GM23338 (cell line): ENCODE results near the gene FAM131B. TPM values are rescaled to one million over a fixed set of nuclear protein-coding genes. Genes with fewer than 3 reads are reported as not detected.

Experiments used
- ATAC-seq: fragments of 200-7000 bp; cut with Tn5 transposase; 3 replicates; pipeline ENCODE4 v1.9.1; 2020
- DNase-seq: peaks from one replicate; pipeline ENCODE4 v3.0.0-alpha.2; 2015; ENCODE audit warnings: low spot score
- H2AFZ ChIP-seq: fragments of 200-600 bp; sonication (generic); 2 replicates; pipeline ENCODE4 v1.8.0; 2016; ENCODE audit warnings: antibody characterized with exemption, mild to moderate bottlenecking, moderate library complexity
- H3F3A ChIP-seq: fragments of 200-600 bp; sonication (generic); replicated peaks from 2 replicates; pipeline ENCODE4 v1.8.0; 2017; ENCODE audit warnings: antibody characterized with exemption, mixed run types, low read depth
- H3K27ac ChIP-seq: fragments of 200-600 bp; sonication (generic); 2 replicates; pipeline ENCODE4 v1.6.1; 2016; ENCODE audit warnings: low read depth
- H3K27me3 ChIP-seq: fragments of 200-600 bp; sonication (generic); 2 replicates; pipeline ENCODE4 v1.8.0; 2016; ENCODE audit warnings: mild to moderate bottlenecking, mixed run types, moderate library complexity; ENCODE audit not compliant: insufficient read depth
- H3K36me3 ChIP-seq: fragments of 200-600 bp; sonication (generic); 2 replicates; pipeline ENCODE4 v1.8.0; 2016; ENCODE audit warnings: mild to moderate bottlenecking; ENCODE audit not compliant: insufficient read depth
- H3K4me1 ChIP-seq: fragments of 200-600 bp; sonication (generic); 2 replicates; pipeline ENCODE4 v1.8.0; 2016; ENCODE audit warnings: mild to moderate bottlenecking, moderate library complexity; ENCODE audit not compliant: insufficient read depth
- H3K4me2 ChIP-seq: fragments of 200-600 bp; sonication (generic); 2 replicates; pipeline ENCODE4 v1.7.1; 2017; ENCODE audit warnings: mixed run types
- H3K4me3 ChIP-seq: fragments of 200-600 bp; sonication (generic); 2 replicates; pipeline ENCODE4 v1.6.1; 2016; ENCODE audit warnings: mixed run types
- H3K79me2 ChIP-seq: fragments of 200-600 bp; sonication (generic); replicated peaks from 2 replicates; pipeline ENCODE4 v1.8.0; 2017; ENCODE audit warnings: mild to moderate bottlenecking; ENCODE audit not compliant: insufficient read depth
- H3K9me2 ChIP-seq: fragments of 200-600 bp; sonication (generic); 2 replicates; pipeline ENCODE4 v1.8.0; 2017; ENCODE audit not compliant: insufficient read depth
- H4K20me1 ChIP-seq: fragments of 200-600 bp; sonication (generic); replicated peaks from 2 replicates; pipeline ENCODE4 v1.8.0; 2017; ENCODE audit warnings: mild to moderate bottlenecking; ENCODE audit not compliant: insufficient read depth
- H3K27ac Mint-ChIP-seq: 2 replicates; pipeline ENCODE4 v1.8.0; 2020; ENCODE audit warnings: inconsistent platforms, mild to moderate bottlenecking, moderate library complexity, mixed read lengths
- H3K27me3 Mint-ChIP-seq: 3 replicates; pipeline ENCODE4 v1.8.0; 2022; ENCODE audit warnings: low read depth, mild to moderate bottlenecking, moderate library complexity, mixed read lengths, inconsistent platforms; ENCODE audit not compliant: insufficient read depth, poor library complexity
- H3K36me3 Mint-ChIP-seq: 3 replicates; pipeline ENCODE4 v1.8.0; 2021; ENCODE audit warnings: low read depth, mild to moderate bottlenecking, inconsistent platforms, moderate library complexity, mixed read lengths
- H3K4me1 Mint-ChIP-seq: 3 replicates; pipeline ENCODE4 v1.8.0; 2020; ENCODE audit warnings: mild to moderate bottlenecking, inconsistent platforms, mixed read lengths
- H3K4me3 Mint-ChIP-seq: 3 replicates; pipeline ENCODE4 v1.8.0; 2021; ENCODE audit warnings: moderate library complexity, mild to moderate bottlenecking, inconsistent platforms, mixed read lengths
- H3K9me3 Mint-ChIP-seq: 3 replicates; pipeline ENCODE4 v1.8.0; 2020; ENCODE audit warnings: moderate library complexity, mild to moderate bottlenecking, inconsistent platforms, mixed read lengths
- ETS1 ChIP-seq: IDR thresholded peaks from 2 replicates; pipeline ENCODE4 v1.6.1; 2016; ENCODE audit warnings: antibody characterized with exemption
- EZH2phosphoT487 ChIP-seq: fragments of 200-600 bp; sonication (generic); IDR thresholded peaks from one replicate; pipeline ENCODE4 v1.8.1; 2018; ENCODE audit warnings: antibody characterized with exemption; ENCODE audit not compliant: unreplicated experiment
- NANOG ChIP-seq: IDR thresholded peaks from 2 replicates; pipeline ENCODE4 v1.6.1; 2016; ENCODE audit warnings: antibody characterized with exemption, borderline replicate concordance
- POLR2AphosphoS5 ChIP-seq: IDR thresholded peaks from 2 replicates; pipeline ENCODE4 v1.6.1; 2016; ENCODE audit warnings: antibody characterized with exemption, low read depth
- REST ChIP-seq: IDR thresholded peaks from one replicate; pipeline ENCODE4 v1.6.1; 2018; ENCODE audit warnings: antibody characterized with exemption; ENCODE audit not compliant: unreplicated experiment
- ZNF462 ChIP-seq: fragments of 250-450 bp; sonication (Bioruptor Pico); IDR thresholded peaks from 2 replicates; pipeline ENCODE4 v1.5.0; 2020; ENCODE audit warnings: mild to moderate bottlenecking, moderate library complexity
- polyA plus RNA-seq: library from polyadenylated mRNA; unstranded; fragments of >200 nt; fragmentation: Nextera tagmentation; extraction: Ambion mirVana; gene quantifications from 2 replicates; pipeline ENCODE4 v1.2.1, GENCODE V29; 2016
- total RNA-seq: library from RNA; depleted of rRNA; stranded (reverse); fragments of >200 nt; shearing (Covaris generic); gene quantifications from 2 replicates; pipeline ENCODE4 v1.2.3, GENCODE V29; 2014

The FAM131B gene
- total and polyA plus RNA-seq, 2 experiments from 2014 or later = 4.7 to 30.2 TPM

GRCh38 chr7:143385891-143386781 is 23.6 kb upstream of the FAM131B start:
- H3K4me3 Mint-ChIP-seq = no peak overlapping the region

More at GRCh38 chr7:143385891-143386781, 23.6 kb upstream of the FAM131B start:
- Mint-ChIP-seq H3K9me3 (no peaks in the 10 kb centered on the region; the same call in 2 of the 3 replicates), H3K27ac (no peak overlapping the region), H3K36me3 (peaks cover 29% of the 10 kb centered on the region), H3K27me3 (peaks cover 24% of the 10 kb centered on the region), H3K4me1 (peaks cover 15% of the 10 kb centered on the region; the same call in 2 of the 3 replicates)
- no peak overlapping the region for H3K4me3 ChIP-seq
- H3F3A ChIP-seq = peaks cover 45% of the 10 kb centered on the region
- TF ChIP-seq ETS1 (no peak), EZH2phosphoT487 (no peak), ZNF462 (CRISPR knock-in tag) (no peak), REST (no peak), POLR2AphosphoS5 (no peak), NANOG (no peak)
- peaks cover 13% of the 10 kb centered on the region for H3K36me3 ChIP-seq
- no peak overlapping the region for H2AFZ ChIP-seq
- DNase-seq (no peak), ATAC-seq (no peak)
- H3K79me2 ChIP-seq = peaks cover 52% of the 10 kb centered on the region
- no peaks in the 10 kb centered on the region for H3K9me2 ChIP-seq
- H4K20me1 ChIP-seq = peaks cover 38% of the 10 kb centered on the region
- peaks cover 14% of the 10 kb centered on the region; the same call in 1 of the 2 replicates for H3K4me1 ChIP-seq
- no peaks in the 10 kb centered on the region for H3K27me3 ChIP-seq
- H3K4me2 ChIP-seq = no peak overlapping the region
- peak overlapping the region; percentile 63; the same call in 1 of the 2 replicates for H3K27ac ChIP-seq
